Left ventricle myocardium inferior (tissue), 1 donor: ENCODE data around the gene ADCY7. TPM values are rescaled to one million over a fixed set of nuclear protein-coding genes. Genes with fewer than 3 reads are reported as not detected.
A peak's percentile ranks its signal among the peaks of the same experiment; 100 is the strongest.

ENCODE experiments used
- DNase-seq: peaks from one replicate; pipeline ENCODE4 v3.0.0-alpha.2; 2020
- H3K27ac ChIP-seq: fragments of 200-600 bp; replicated peaks from 2 replicates; pipeline ENCODE4 v1.8.0; 2021
- H3K27me3 ChIP-seq: fragments of 200-600 bp; 2 replicates; pipeline ENCODE4 v1.8.0; 2021; ENCODE audit warnings: low read depth
- H3K36me3 ChIP-seq: fragments of 200-600 bp; 2 replicates; pipeline ENCODE4 v1.8.0; 2021
- H3K4me1 ChIP-seq: fragments of 200-600 bp; 2 replicates; pipeline ENCODE4 v1.8.0; 2021
- H3K4me3 ChIP-seq: fragments of 200-600 bp; 2 replicates; pipeline ENCODE4 v1.8.0; 2021; ENCODE audit warnings: mild to moderate bottlenecking, moderate library complexity
- H3K9me3 ChIP-seq: fragments of 200-600 bp; replicated peaks from 2 replicates; pipeline ENCODE4 v1.8.0; 2021
- CTCF ChIP-seq: fragments of 200-600 bp; IDR thresholded peaks from 2 replicates; pipeline ENCODE4 v1.8.0; 2021; ENCODE audit warnings: antibody characterized with exemption, mild to moderate bottlenecking, borderline replicate concordance
- intact Hi-C: fragments of 100-400 bp; cut with micrococcal nuclease; formaldehyde crosslinking; loops from one replicate; pipeline ENCODE4 v1.11.0; 2022
- total RNA-seq: library from RNA; stranded (reverse); fragmentation: NEBNext Ultra II Directional; extraction: Animal tissue kit (Norgen Biotek cat#: 25700); gene quantifications from one replicate; pipeline ENCODE4 v1.2.1, GENCODE V29; 2021
- donor health status: DM: no; HTN: yes; CAD: no; lungs with severe emphysema.

Gene ADCY7
- total RNA-seq, 1 donor from 2014 or later = 9.7 TPM

DNA sequence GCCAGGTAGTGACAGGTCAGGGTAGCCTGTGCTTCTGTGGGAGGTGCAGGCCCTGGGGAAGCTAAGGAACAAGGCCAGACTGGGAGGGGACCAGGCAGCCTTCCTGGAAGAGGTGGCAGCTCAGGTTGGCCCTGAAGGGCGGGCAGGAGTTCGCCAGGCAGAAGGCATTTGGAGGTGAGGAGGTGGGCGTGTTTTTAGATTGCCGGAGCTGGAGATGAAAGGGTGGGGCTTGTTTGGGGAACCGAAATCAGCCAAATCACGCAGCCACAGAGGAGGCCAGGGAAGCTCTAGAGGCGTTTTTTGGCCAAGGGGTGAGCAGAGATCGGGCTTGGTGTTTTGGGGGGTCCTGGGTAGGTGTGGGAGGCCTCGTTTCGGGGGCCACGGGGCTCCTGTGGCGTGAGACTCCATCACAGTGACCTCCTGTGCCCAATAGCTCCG lies 7.6 kb downstream of the ADCY7 start:
- DNase-seq = no peak
- peaks cover 3% of the 10 kb centered on the region for H3K27me3 ChIP-seq
- H3K9me3 ChIP-seq = peaks cover 6% of the 10 kb centered on the region
- no peaks in the 10 kb centered on the region for H3K4me1 ChIP-seq
- peak overlapping the region; percentile 42 for H3K4me3 ChIP-seq
- H3K36me3 ChIP-seq = no peaks in the 10 kb centered on the region
- intact Hi-C loops = no loop called here
- peak overlapping the region; percentile 58 for H3K27ac ChIP-seq
- TF ChIP-seq CTCF = no peak

- DNase-seq = no peak
- TF ChIP-seq CTCF = no peak
- Histone ChIP-seq H3K27me3 (peaks cover 3% of the 10 kb centered on the region), H3K36me3 (no peaks in the 10 kb centered on the region), H3K27ac (peak overlapping the region; percentile 58), H3K9me3 (peaks cover 6% of the 10 kb centered on the region), H3K4me1 (peaks cover 3% of the 10 kb centered on the region), H3K4me3 (peak overlapping the region; percentile 42)
- intact Hi-C loops = no loop called here
Measured at GRCh38 chr16:50274326-50275097, 8.2 kb downstream of the ADCY7 start.

DNA sequence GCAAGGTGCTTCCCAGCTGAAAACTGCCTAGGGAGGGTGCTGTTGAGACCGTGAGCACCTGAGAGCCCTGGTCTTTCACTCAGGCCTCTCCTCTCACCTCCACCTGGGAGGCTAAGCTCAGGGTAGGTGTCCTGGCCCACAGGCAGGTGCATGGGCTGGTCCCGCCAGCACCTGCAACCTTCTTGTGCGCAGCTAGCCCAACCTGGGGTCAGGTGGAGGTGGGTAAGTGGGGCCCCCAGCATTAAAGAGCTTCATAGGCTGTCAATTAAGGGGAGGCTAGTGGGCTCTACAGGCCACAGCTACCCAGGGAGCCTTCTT lies 8.7 kb downstream of the ADCY7 start:
- intact Hi-C loops = no loop called here
- Histone ChIP-seq H3K9me3 (peaks cover 6% of the 10 kb centered on the region), H3K27ac (peak overlapping the region; percentile 58), H3K36me3 (no peaks in the 10 kb centered on the region), H3K4me1 (peaks cover 3% of the 10 kb centered on the region), H3K4me3 (peak overlapping the region; percentile 42), H3K27me3 (peaks cover 3% of the 10 kb centered on the region)
- no peak for DNase-seq
- TF ChIP-seq CTCF = no peak

DNA sequence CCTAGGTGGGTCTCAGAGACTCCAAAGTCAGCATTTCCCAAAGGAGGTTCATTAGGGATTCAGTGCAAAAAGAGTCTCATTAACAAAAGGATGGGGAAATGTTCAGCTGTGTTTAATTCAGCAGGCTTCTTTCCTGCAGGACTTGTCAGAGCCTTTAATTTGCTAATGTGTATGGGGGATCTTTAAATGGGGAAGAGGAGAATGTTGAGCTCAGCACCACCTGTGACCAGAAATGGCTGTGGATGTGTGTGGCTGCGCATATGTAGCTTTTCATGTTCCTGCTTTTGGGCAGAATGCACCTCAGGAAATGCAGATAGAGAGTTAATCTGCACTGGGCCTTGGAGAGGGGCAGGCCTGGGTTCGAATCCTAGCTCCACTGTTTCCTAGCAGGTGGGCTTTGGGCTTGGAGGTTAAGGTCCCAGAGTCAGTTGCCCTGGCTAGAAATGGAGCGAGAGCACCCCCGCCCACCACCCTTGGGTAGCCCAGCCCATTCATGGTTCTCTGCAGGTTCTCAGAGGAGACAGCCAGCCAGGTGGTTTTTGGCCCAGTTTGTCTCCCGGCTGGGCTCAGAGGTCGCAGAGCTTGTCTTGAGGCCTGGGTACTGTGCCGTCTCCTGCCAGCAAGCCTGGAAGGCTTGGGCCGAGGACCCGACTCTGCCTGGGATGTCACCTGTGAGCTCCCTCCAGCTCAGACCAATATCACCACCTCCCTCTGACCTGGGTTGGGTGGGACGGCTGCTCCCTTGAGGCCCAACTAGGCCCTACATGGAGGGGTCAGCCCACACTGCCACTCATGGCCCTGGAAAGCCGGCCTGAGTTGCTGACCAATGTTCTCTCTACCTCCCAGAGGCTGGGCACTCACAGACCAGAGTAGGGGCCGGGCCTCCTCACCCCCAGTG lies 9.3 kb downstream of the ADCY7 start:
- Histone ChIP-seq H3K27ac (peak overlapping the region; percentile 12), H3K36me3 (no peaks in the 10 kb centered on the region), H3K9me3 (peaks cover 10% of the 10 kb centered on the region), H3K4me1 (peaks cover 3% of the 10 kb centered on the region), H3K27me3 (peaks cover 3% of the 10 kb centered on the region), H3K4me3 (peak overlapping the region; percentile 42)
- intact Hi-C loops = no loop called here
- DNase-seq = no peak
- no peak for TF ChIP-seq CTCF

- Histone ChIP-seq H3K36me3 (no peaks in the 10 kb centered on the region), H3K4me1 (peaks cover 3% of the 10 kb centered on the region), H3K27ac (peak overlapping the region; percentile 12), H3K4me3 (no peak overlapping the region), H3K27me3 (peaks cover 3% of the 10 kb centered on the region), H3K9me3 (peaks cover 11% of the 10 kb centered on the region)
- no peak for TF ChIP-seq CTCF
- DNase-seq = no peak
- intact Hi-C loops = no loop called here
Measured at GRCh38 chr16:50276326-50276640, 9.9 kb downstream of the ADCY7 start.
